Heart left ventricle (tissue), 16 donors: ENCODE data around the gene MPG. TPM values are rescaled to one million over a fixed set of nuclear protein-coding genes. Genes with fewer than 3 reads are reported as not detected.

ENCODE experiments used
- ATAC-seq, 4 donors: fragments of 200-7000 bp; cut with Tn5 transposase; one replicate each; pipeline ENCODE4 v1.9.1; 2020 to 2022; ENCODE audit warnings: moderate library complexity in 4 of 4, mild to moderate bottlenecking in 3 of 4, moderate number of reproducible peaks in 1 of 4
- DNase-seq, 5 donors: peaks; one replicate each; pipeline ENCODE4 v3.0.0-alpha.2; 2020
- H3K27ac ChIP-seq, 12 donors: fragments of 200-600 bp; sonication (generic) in 4 of 12; one replicate each; pipeline versions ENCODE4 v1.5.0 to v1.8.0; 2016 to 2022; ENCODE audit warnings: mild to moderate bottlenecking in 2 of 12
- H3K27me3 ChIP-seq, 9 donors: fragments of 200-600 bp; sonication (generic) in 2 of 9; one replicate each; pipeline versions ENCODE4 v1.5.1 to v1.8.0; 2016 to 2022; ENCODE audit warnings: mild to moderate bottlenecking in 3 of 9
- H3K36me3 ChIP-seq, 9 donors: fragments of 200-600 bp; sonication (generic) in 2 of 9; one replicate each; pipeline versions ENCODE4 v1.5.0 to v1.8.0; 2018 to 2022; ENCODE audit warnings: mild to moderate bottlenecking in 2 of 9
- H3K4me1 ChIP-seq, 12 donors: fragments of 200-600 bp; sonication (generic) in 4 of 12; one replicate each; pipeline versions ENCODE4 v1.5.0 to v1.8.0; 2016 to 2022; ENCODE audit warnings: mild to moderate bottlenecking in 3 of 12
- H3K4me3 ChIP-seq, 12 donors: fragments of 200-600 bp; sonication (generic) in 4 of 12; one replicate each; pipeline versions ENCODE4 v1.5.0 to v1.8.0; 2017 to 2022; ENCODE audit warnings: mild to moderate bottlenecking in 9 of 12, moderate library complexity in 4 of 12
- H3K9me3 ChIP-seq, 12 donors: fragments of 200-600 bp; sonication (generic) in 4 of 12; one replicate each; pipeline versions ENCODE4 v1.5.0 to v1.8.0; 2016 to 2022; ENCODE audit warnings: mild to moderate bottlenecking in 1 of 12
- POLR2A ChIP-seq, 2 donors: fragments of 450-650 bp; IDR thresholded peaks; one replicate each; pipeline ENCODE4 v1.6.1; 2017; ENCODE audit warnings: antibody characterized with exemption in 2 of 2, mild to moderate bottlenecking in 2 of 2, moderate library complexity in 2 of 2
- WGBS, 4 donors: extraction: QIAGEN DNeasy Blood & Tissue Kit in 2 of 4; methylation state at CpG; one replicate each; pipeline versions ENCODE4 v1.1.5 to v1.1.7; 2013 to 2018; 5-methylcytosine and 5-hydroxymethylcytosine counted together
- intact Hi-C, 10 donors: fragments of 100-400 bp; cut with DNase I; formaldehyde crosslinking; loops; one replicate each; pipeline versions ENCODE4 v1.11.1 to v1.14.2; 2022
- polyA plus RNA-seq, 2 donors: library from polyadenylated mRNA; stranded (reverse); fragments of 200-250 nt; gene quantifications; one replicate each; pipeline ENCODE4 v1.2.3, GENCODE V29; 2013
- total RNA-seq, 9 donors: library from RNA; depleted of rRNA in 2 of 9; stranded (reverse); fragments of >200 nt in 2 of 9; fragmentation: NEBNext Ultra II Directional in 3 of 9; extraction: Animal tissue kit (Norgen Biotek cat#: 25700) in 3 of 9; gene quantifications; one replicate each; pipeline versions ENCODE4 v1.1.0 to v1.2.4, GENCODE V29; 2016 to 2023
- TF ChIP-seq, protein P1 (sequence below), 12 donors: fragments of 200-600 bp; sonication (generic) in 4 of 12; IDR thresholded peaks; one replicate each; pipeline versions ENCODE4 v1.5.0 to v1.8.0; 2018 to 2022; ENCODE audit warnings: antibody characterized with exemption in 12 of 12, mild to moderate bottlenecking in 5 of 12
- donor health status: ischemic (EF 13 %, LVEDD 7.1; RV severe dilation, severe dysfunction).
- donor health status: healthy with polysubstance abuse.
- donor health status: DM: no; HTN: yes; CAD: no.
- donor health status: DM: no; HTN: no; CAD: no.
- donor health status: ischemic (EF 25% LVEDD 6.9; RV normal size, moderate dysfunction).
- donor health status: ischemic (EF 25% LVEDD 5.7; RV mildly dilated, moderate dysfunction).
- donor health status: healthy.
- donor health status: DM: yes; HTN: yes; CAD: no.
- donor health status: ischemic (EF 35%, LVEDD 5.7; RV mildly dilated, moderate dysfunction).
- donor health status: nonischemic (EF 11% LVEDD 7.7; RV severe dilation, severe dysfunction).
- donor health status: DM: yes; HTN: yes; CAD: no.
- donor health status: PGD.
- donor health status: ischemic (EF 29% LVEDD 5.4; RV normal size, mild dysfunction).
- donor health status: nonischemic (EF 23%, LVEDD 6.1; RV moderate dilation, normal function).

Gene MPG
- total and polyA plus RNA-seq, 11 donors = 30.5 to 89.7 (median 40.3) TPM

DNA sequence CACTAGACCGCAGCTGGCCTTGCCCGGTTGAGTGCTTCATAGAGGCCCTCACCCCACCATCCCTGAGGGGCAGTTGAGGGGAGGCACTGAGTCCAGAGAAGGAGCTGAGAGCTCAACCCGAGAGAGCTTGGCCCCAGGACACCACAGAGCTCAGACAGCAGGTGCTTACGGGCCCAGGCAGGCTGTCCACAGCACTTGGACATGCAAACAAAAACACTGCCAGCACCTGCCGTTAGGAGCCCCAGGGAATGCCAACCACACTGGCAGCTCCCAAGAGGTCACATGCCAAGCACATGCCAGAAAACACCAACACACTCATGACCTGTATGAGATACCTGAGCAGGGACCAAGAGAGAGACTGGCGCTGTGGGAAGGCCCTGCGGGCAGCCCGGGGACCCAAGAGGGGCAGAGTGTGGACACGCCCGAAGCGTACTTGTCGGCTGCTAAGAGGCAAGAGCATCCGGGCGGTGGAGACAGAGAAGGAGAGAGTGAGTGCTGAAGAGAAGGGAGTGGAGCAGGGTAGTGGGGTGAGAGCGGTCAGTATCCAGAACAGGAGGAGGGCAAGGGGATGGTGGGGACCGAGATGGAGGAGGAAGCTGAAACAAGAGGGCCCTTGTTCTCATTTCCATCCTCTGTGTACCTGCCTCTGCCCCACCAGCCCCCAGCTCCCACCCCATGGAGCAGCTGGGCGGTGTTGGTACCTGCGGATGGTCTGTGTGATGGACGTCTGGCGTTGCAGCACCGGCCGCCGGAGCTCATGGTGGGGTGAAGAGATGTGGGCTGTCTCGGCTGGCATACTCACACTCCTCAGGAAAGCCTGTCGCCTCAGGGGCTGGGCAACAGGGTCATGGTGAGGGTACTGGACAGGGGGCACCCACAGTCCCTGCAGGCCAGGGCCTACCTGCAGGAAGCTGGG lies 13.8 kb upstream of the MPG start:
- no peak overlapping the region for H3K4me3 ChIP-seq
- ATAC-seq (no peak), DNase-seq (peak in 1 of 5 donors; percentile 29)
- no peaks in the 10 kb centered on the region for H3K9me3 ChIP-seq
- peaks cover 2 to 59% (median 54%) of the 10 kb centered on the region in 9 donors for H3K36me3 ChIP-seq
- no peak overlapping the region for H3K27ac ChIP-seq
- H3K27me3 ChIP-seq = no peaks in the 10 kb centered on the region
- intact Hi-C loops = loop anchor here in 2 of 10 donors (2.0 kb wide), 1 partner anchor 33 kb away; no protein-coding TSS in a partner anchor
- 86 to 91% (median 87%) methylated on average over 16 to 25 of the region's 25 CpGs for WGBS, 4 donors
- peaks cover 0 to 42% (median 34%) of the 10 kb centered on the region in 12 donors for H3K4me1 ChIP-seq
- TF ChIP-seq, protein P1, sequence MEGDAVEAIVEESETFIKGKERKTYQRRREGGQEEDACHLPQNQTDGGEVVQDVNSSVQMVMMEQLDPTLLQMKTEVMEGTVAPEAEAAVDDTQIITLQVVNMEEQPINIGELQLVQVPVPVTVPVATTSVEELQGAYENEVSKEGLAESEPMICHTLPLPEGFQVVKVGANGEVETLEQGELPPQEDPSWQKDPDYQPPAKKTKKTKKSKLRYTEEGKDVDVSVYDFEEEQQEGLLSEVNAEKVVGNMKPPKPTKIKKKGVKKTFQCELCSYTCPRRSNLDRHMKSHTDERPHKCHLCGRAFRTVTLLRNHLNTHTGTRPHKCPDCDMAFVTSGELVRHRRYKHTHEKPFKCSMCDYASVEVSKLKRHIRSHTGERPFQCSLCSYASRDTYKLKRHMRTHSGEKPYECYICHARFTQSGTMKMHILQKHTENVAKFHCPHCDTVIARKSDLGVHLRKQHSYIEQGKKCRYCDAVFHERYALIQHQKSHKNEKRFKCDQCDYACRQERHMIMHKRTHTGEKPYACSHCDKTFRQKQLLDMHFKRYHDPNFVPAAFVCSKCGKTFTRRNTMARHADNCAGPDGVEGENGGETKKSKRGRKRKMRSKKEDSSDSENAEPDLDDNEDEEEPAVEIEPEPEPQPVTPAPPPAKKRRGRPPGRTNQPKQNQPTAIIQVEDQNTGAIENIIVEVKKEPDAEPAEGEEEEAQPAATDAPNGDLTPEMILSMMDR (IDR thresholded peaks at IDR 0.05) = no peak
- TF ChIP-seq POLR2A (IDR thresholded peaks at IDR 0.05) = no peak

GRCh38 chr16:64914-65255 lies 13.1 kb upstream of the MPG start:
- no peak overlapping the region for H3K4me3 ChIP-seq
- ATAC-seq (no peak), DNase-seq (peak in 1 of 5 donors; percentile 17)
- H3K27ac ChIP-seq = no peak overlapping the region
- intact Hi-C loops = loop anchor here in 6 of 10 donors (1.0 to 2.0 kb wide), 3 partner anchors 31 to 32 kb away; no protein-coding TSS in a partner anchor
- no peak for TF ChIP-seq POLR2A (IDR thresholded peaks at IDR 0.05)
- TF ChIP-seq, protein P1 (IDR thresholded peaks at IDR 0.05) = no peak
- 81 to 91% (median 86%) methylated on average over 4 to 9 of the region's 9 CpGs for WGBS, 4 donors
- peaks cover 0 to 48% (median 41%) of the 10 kb centered on the region in 12 donors for H3K4me1 ChIP-seq
- no peaks in the 10 kb centered on the region for H3K27me3 ChIP-seq
- peaks cover 0 to 53% (median 47%) of the 10 kb centered on the region in 9 donors for H3K36me3 ChIP-seq
- no peaks in the 10 kb centered on the region for H3K9me3 ChIP-seq

- ATAC-seq (peak; percentile 50 to 81 (median 60)), DNase-seq (peak; percentile 81 to 92 (median 83))
- no peak overlapping the region for H3K4me3 ChIP-seq
- peaks cover 0 to under 1% (median 0%) of the 10 kb centered on the region in 9 donors for H3K27me3 ChIP-seq
- intact Hi-C loops = loop anchor here (1.0 to 2.0 kb wide), 3 partner anchors 31 to 32 kb away; no protein-coding TSS in a partner anchor
- H3K4me1 ChIP-seq = peaks cover 0 to 57% (median 49%) of the 10 kb centered on the region in 12 donors
- H3K36me3 ChIP-seq = peaks cover 0 to 44% (median 39%) of the 10 kb centered on the region in 9 donors
- peak overlapping the region in 1 of 12 donors; percentile 20 for H3K27ac ChIP-seq
- 13 to 21% (median 19%) methylated on average over 16 to 17 of the region's 17 CpGs for WGBS, 4 donors
- H3K9me3 ChIP-seq = no peaks in the 10 kb centered on the region
- TF ChIP-seq, protein P1 (IDR thresholded peaks at IDR 0.05) = peak; percentile 92 to 99 (median 96)
- no peak for TF ChIP-seq POLR2A (IDR thresholded peaks at IDR 0.05)
These were observed 12.3 kb upstream of the MPG start for GRCh38 chr16:65745-66144.
